NB4 (cell line): ENCODE measurements around the gene KLHL28.

Source experiments
- MYC ChIP-seq: IDR thresholded peaks from 2 replicates; pipeline ENCODE4 v1.6.1; 2011; ENCODE audit warnings: low read depth, low read length
- POLR2A ChIP-seq: IDR thresholded peaks from 2 replicates; pipeline ENCODE4 v1.6.1; 2011; ENCODE audit warnings: mild to moderate bottlenecking; ENCODE audit not compliant: insufficient read length; ENCODE audit errors: extremely low read depth
- TF ChIP-seq, protein P1 (sequence below): IDR thresholded peaks from one replicate; pipeline ENCODE4 v1.5.1; 2012; ENCODE audit warnings: low read depth, low read length

DNA sequence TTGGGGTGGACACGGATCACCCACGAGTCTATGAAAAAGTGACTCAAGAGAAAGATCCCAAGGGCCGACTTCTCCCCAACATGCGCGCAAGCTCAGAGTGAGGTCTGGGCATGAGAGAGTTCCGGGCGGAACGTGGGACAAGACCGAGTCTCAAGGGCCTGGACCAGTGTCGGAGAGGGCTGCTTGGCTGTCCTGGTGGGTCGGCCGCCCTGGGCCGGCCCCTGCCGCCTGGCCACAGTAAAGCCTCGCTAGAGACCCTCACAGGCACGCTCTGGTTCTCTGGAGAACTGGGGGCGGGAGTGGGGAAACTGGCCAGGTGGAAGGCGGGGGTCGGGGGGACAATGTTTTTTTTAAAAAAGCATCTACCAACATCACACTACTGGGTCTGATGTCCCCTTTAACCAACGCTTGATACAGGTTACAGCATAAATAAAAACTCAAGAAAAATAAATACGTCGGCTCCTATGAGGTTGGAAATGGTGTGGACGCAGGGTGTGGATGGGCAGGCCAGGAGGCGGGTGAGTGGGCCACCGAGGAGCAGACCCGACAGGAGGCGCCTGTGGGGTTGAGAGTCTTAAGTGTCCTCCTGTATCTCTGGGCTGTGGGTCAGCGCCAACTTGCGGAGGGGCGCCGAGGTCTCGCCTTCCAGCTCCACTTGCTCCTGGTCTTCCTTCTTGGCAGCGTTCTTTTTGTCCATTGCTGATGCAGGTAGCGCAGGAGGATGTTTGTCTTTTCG, 74.7 kb downstream of the KLHL28 start:
- TF ChIP-seq, protein P1, sequence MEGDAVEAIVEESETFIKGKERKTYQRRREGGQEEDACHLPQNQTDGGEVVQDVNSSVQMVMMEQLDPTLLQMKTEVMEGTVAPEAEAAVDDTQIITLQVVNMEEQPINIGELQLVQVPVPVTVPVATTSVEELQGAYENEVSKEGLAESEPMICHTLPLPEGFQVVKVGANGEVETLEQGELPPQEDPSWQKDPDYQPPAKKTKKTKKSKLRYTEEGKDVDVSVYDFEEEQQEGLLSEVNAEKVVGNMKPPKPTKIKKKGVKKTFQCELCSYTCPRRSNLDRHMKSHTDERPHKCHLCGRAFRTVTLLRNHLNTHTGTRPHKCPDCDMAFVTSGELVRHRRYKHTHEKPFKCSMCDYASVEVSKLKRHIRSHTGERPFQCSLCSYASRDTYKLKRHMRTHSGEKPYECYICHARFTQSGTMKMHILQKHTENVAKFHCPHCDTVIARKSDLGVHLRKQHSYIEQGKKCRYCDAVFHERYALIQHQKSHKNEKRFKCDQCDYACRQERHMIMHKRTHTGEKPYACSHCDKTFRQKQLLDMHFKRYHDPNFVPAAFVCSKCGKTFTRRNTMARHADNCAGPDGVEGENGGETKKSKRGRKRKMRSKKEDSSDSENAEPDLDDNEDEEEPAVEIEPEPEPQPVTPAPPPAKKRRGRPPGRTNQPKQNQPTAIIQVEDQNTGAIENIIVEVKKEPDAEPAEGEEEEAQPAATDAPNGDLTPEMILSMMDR: no peak
- no peak for TF ChIP-seq POLR2A
- TF ChIP-seq MYC: no peak
